K562 (cell line): ENCODE measurements around the gene PPP4R1. TPM values are rescaled to one million over a fixed set of nuclear protein-coding genes. Genes with fewer than 3 reads are reported as not detected.
A peak's percentile ranks its signal among the peaks of the same experiment; 100 is the strongest.

Experiments
- ATAC-seq: fragments of 200-7000 bp; cut with Tn5 transposase; 3 replicates; pipeline ENCODE4 v1.9.1; 2020; ENCODE audit warnings: moderate library complexity
- BruUV-seq: library from RNA; stranded (reverse); fragments of 400-500 nt; replicated peaks from 2 replicates; lab custom pipeline; 2021; lab: Mats Ljungman, UMichigan
- CTCF ChIA-PET: fragments of 300-600 bp; formaldehyde crosslinking; extraction: SDS; loops from one replicate; lab custom pipeline; 2021; ENCODE audit warnings: low intra/inter-chr PET ratio; lab: Yijun Ruan, JAX
- POLR2A ChIA-PET: fragments of 300-600, 350-650 bp; sonication (Branson Sonifier 250); formaldehyde crosslinking; extraction: SDS; loops from one replicate; lab custom pipeline; 2021; ENCODE audit warnings: antibody characterized with exemption, inconsistent platforms; lab: Yijun Ruan, JAX
- DNase-seq, 4 experiments: peaks; one replicate each; pipeline versions ENCODE4 v3.0.0 to v3.0.0-alpha.2; 2011 to 2018; ENCODE audit warnings: low spot score in 3 of 4, mixed read lengths in 3 of 4; ENCODE audit errors: extremely low read depth in 1 of 4
- FAIRE-seq: peaks from 2 replicates; lab custom pipeline; 2011; peaks lifted over from hg19 to GRCh38; lab: Jason Lieb, UNC
- H2AFZ ChIP-seq: 2 replicates; pipeline ENCODE4 v1.6.0; 2011; ENCODE audit warnings: low read depth, low read length, control low read depth, inconsistent platforms
- H3K27ac ChIP-seq: fragments of 200-600 bp; 3 replicates; pipeline ENCODE4 v1.8.0; 2011; ENCODE audit warnings: low read depth, mild to moderate bottlenecking, control low read depth, inconsistent platforms, low read length, moderate library complexity, mixed read lengths; ENCODE audit errors: extremely low read depth
- H3K27me3 ChIP-seq, 2 experiments: fragments of 300-600 bp in 1 of 2; 2 replicates in 1 of 2; 3 replicates in 1 of 2; pipeline versions ENCODE4 v1.6.0 to v1.8.0; 2011; ENCODE audit warnings: inconsistent platforms in 2 of 2, low read length in 2 of 2, mild to moderate bottlenecking in 1 of 2, mixed read lengths in 1 of 2, moderate library complexity in 1 of 2; ENCODE audit not compliant: control insufficient read depth in 2 of 2, insufficient read depth in 2 of 2
- H3K36me3 ChIP-seq: fragments of 300-600 bp; 3 replicates; pipeline ENCODE4 v1.8.0; 2011; ENCODE audit warnings: mild to moderate bottlenecking, low read length, inconsistent platforms; ENCODE audit not compliant: control insufficient read depth, insufficient read depth
- H3K4me1 ChIP-seq, 2 experiments: fragments of 200-600 bp in 1 of 2; replicated peaks in 1 of 2; 2 replicates in 1 of 2; 3 replicates in 1 of 2; pipeline versions ENCODE4 v1.5.1 to v1.8.0; 2011; ENCODE audit warnings: inconsistent platforms in 2 of 2, low read length in 2 of 2, mild to moderate bottlenecking in 1 of 2, mixed read lengths in 1 of 2, moderate library complexity in 1 of 2; ENCODE audit not compliant: control insufficient read depth in 2 of 2, insufficient read depth in 2 of 2
- H3K4me2 ChIP-seq: 2 replicates; pipeline ENCODE4 v1.6.1; 2011; ENCODE audit warnings: low read length, control low read depth, inconsistent platforms, mixed read lengths; ENCODE audit not compliant: insufficient read depth
- H3K4me3 ChIP-seq: fragments of 200-600 bp; sonication (generic), shearing (Covaris generic); 2 replicates; pipeline ENCODE4 v1.5.1; 2016; ENCODE audit warnings: control low read depth, inconsistent platforms
- H3K79me2 ChIP-seq: fragments of 200-600 bp; 3 replicates; pipeline ENCODE4 v1.8.0; 2011; ENCODE audit warnings: low read length, inconsistent platforms; ENCODE audit not compliant: control insufficient read depth, insufficient read depth
- H3K9ac ChIP-seq, 2 experiments: 2 replicates each; pipeline versions ENCODE4 v1.6.0 to v1.6.1; 2011; ENCODE audit warnings: low read depth in 2 of 2, low read length in 2 of 2, control low read depth in 1 of 2, inconsistent platforms in 1 of 2, mild to moderate bottlenecking in 1 of 2, mixed read lengths in 1 of 2; ENCODE audit not compliant: insufficient read depth in 1 of 2
- H3K9me1 ChIP-seq: one replicate; pipeline ENCODE4 v1.6.0; 2011; ENCODE audit warnings: inconsistent platforms, mild to moderate bottlenecking, low read length, moderate library complexity; ENCODE audit not compliant: control insufficient read depth, insufficient read depth
- H3K9me3 ChIP-seq: replicated peaks from 2 replicates; pipeline ENCODE4 v1.5.1; 2011; ENCODE audit warnings: low read depth, low read length, inconsistent platforms; ENCODE audit not compliant: control insufficient read depth, insufficient read depth
- H4K20me1 ChIP-seq: replicated peaks from 2 replicates; pipeline ENCODE4 v1.6.1; 2011; ENCODE audit warnings: low read length, inconsistent platforms, mixed read lengths; ENCODE audit not compliant: control insufficient read depth, insufficient read depth
- ATF3 ChIP-seq, 2 experiments: fragments of 450-650 bp in 1 of 2; sonication (generic) in 1 of 2; formaldehyde crosslinking in 1 of 2; IDR thresholded peaks in 1 of 2; conservative IDR thresholded peaks in 1 of 2; 2 replicates each; pipeline versions ENCODE4 v1.6.1 to v1.8.1; 2016 to 2023; ENCODE audit warnings: mild to moderate bottlenecking in 2 of 2, moderate library complexity in 2 of 2, inconsistent platforms in 1 of 2, missing genetic modification reagents in 1 of 2
- EWSR1 ChIP-seq: fragments of 450-650 bp; IDR thresholded peaks from 2 replicates; pipeline ENCODE4 v1.6.1; 2018; ENCODE audit warnings: borderline replicate concordance, mild to moderate bottlenecking, low read depth, moderate library complexity; ENCODE audit not compliant: partially characterized antibody
- FOXA3 ChIP-seq, 2 experiments: fragments of 450-650 bp in 1 of 2; sonication (generic) in 1 of 2; formaldehyde crosslinking; IDR thresholded peaks in 1 of 2; conservative IDR thresholded peaks in 1 of 2; 2 replicates each; pipeline versions ENCODE4 v1.4.0 to v1.8.0; 2020 to 2022; ENCODE audit warnings: mild to moderate bottlenecking in 2 of 2, missing genetic modification reagents in 1 of 2
- FOXK2 ChIP-seq, 2 experiments: fragments of 450-650 bp; IDR thresholded peaks in 1 of 2; conservative IDR thresholded peaks in 1 of 2; 2 replicates each; pipeline ENCODE4 v1.6.1; 2016; ENCODE audit warnings: low read depth in 2 of 2, mild to moderate bottlenecking in 1 of 2
- GATA2 ChIP-seq: sonication (generic); formaldehyde crosslinking; IDR thresholded peaks from 2 replicates; pipeline ENCODE4 v1.4.0; 2020; ENCODE audit warnings: mild to moderate bottlenecking, missing genetic modification reagents
- MXI1 ChIP-seq: IDR thresholded peaks from 2 replicates; pipeline ENCODE4 v1.6.1; 2011; ENCODE audit warnings: low read depth, mild to moderate bottlenecking, improper control_type of control experiment, low read length
- MYC ChIP-seq, 2 experiments: fragments of 250-450 bp in 1 of 2; sonication (Bioruptor Pico) in 1 of 2; IDR thresholded peaks; 2 replicates each; pipeline versions ENCODE4 v1.5.1 to v1.6.1; 2012 to 2021; ENCODE audit warnings: low read depth in 2 of 2, borderline replicate concordance in 1 of 2, improper control_type of control experiment in 1 of 2, low read length in 1 of 2, mild to moderate bottlenecking in 1 of 2, moderate library complexity in 1 of 2
- PML ChIP-seq: IDR thresholded peaks from 2 replicates; pipeline ENCODE4 v1.6.1; 2012; ENCODE audit warnings: low read length, inconsistent platforms
- PURB ChIP-seq: sonication (generic); formaldehyde crosslinking; IDR thresholded peaks from 2 replicates; pipeline ENCODE4 v1.9.0; 2021; ENCODE audit warnings: low read depth, mild to moderate bottlenecking, missing genetic modification reagents
- RBFOX2 ChIP-seq: fragments of 200-400 bp; formaldehyde crosslinking; IDR thresholded peaks from 2 replicates; pipeline ENCODE4 v1.6.1; 2017; ENCODE audit warnings: low read depth, mild to moderate bottlenecking, low read length, moderate library complexity
- ZFX ChIP-seq: sonication (generic); formaldehyde crosslinking; IDR thresholded peaks from 2 replicates; pipeline ENCODE4 v1.8.0; 2022; ENCODE audit warnings: mild to moderate bottlenecking, missing genetic modification reagents, moderate library complexity
- ZNF316 ChIP-seq: fragments of 450-650 bp; IDR thresholded peaks from 2 replicates; pipeline ENCODE4 v1.6.1; 2016
- ZNF384 ChIP-seq: IDR thresholded peaks from 2 replicates; pipeline ENCODE4 v1.6.1; 2012; ENCODE audit warnings: low read depth, low read length, improper control_type of control experiment
- WGBS: fragments of 100-300 bp; shearing (Covaris generic); methylation state at CpG from one replicate; pipeline ENCODE4 v1.1.6; 2016; ENCODE audit warnings: low coverage, mixed read lengths; ENCODE audit not compliant: insufficient coverage; ENCODE audit errors: missing lambda C conversion rate; 5-methylcytosine and 5-hydroxymethylcytosine counted together
- in situ Hi-C: fragments of 300-500 bp; cut with MboI; formaldehyde crosslinking; loops from 4 replicates; pipeline ENCODE4 v1.15.0; 2018; ENCODE audit warnings: inconsistent platforms, mixed read lengths
- intact Hi-C: fragments of 100-400 bp; cut with micrococcal nuclease; formaldehyde crosslinking; loops from 2 replicates; pipeline ENCODE4 v1.14.2; 2022
- polyA plus RNA-seq, 8 experiments: library from polyadenylated mRNA; depleted of rRNA in 4 of 8; stranded (reverse) in 5 of 8; unstranded in 3 of 8; fragments of >200 nt; fragmentation: Nextera tagmentation in 2 of 8; fragmentation: Illumina TruSeq in 1 of 8; extraction: Ambion mirVana in 2 of 8; extraction: Trizol in 1 of 8; gene quantifications; 2 replicates each; pipeline versions ENCODE4 v1.2.1 to v1.2.3, GENCODE V29; 2011 to 2014; ENCODE audit warnings: inconsistent platforms in 1 of 8, missing spikeins in 1 of 8
- total RNA-seq, 7 experiments: library from RNA; depleted of rRNA in 6 of 7; stranded (reverse); fragments of >200 nt in 6 of 7; fragmentation: Illumina TruSeq in 2 of 7; extraction: Trizol in 2 of 7; gene quantifications; 2 replicates each; pipeline versions ENCODE4 v1.2.1 to v1.2.3, GENCODE V29; 2011 to 2021; ENCODE audit warnings: low replicate concordance in 1 of 7

Gene PPP4R1
- total and polyA plus RNA-seq, 9 of the 15 experiments (the other 6 are each of a cell fraction or from before 2014, with no cell fraction given): 23.5 to 136 (median 84.5) TPM

DNA sequence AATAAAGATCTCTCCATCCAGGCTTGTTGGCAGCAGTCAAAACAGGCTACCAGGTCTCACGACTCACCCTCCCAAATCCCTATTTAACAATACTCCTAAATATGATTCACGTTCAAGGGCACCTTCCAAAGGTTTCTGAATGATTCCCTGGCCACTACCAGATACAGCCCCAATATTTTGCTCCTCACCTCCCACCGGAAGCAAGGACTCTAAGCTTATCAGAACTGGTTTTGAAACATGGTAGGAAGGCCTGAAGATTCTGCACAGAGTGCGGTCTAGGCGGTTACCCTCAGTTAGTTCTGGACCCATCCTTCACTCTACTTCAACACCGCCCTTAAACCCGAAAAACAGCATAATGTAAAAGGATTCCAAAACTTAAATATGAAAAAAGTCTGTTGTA, 5.2 kb downstream of the PPP4R1 start (continued):
- TF ChIP-seq MXI1 (0 out of 2 replicates have a peak, but pooled peaks have one; percentile 23), GATA2 (CRISPR knock-in tag) (no peak)

GRCh38 chr18:9608728-9609127, 5.6 kb downstream of the PPP4R1 start:
- Histone ChIP-seq H2AFZ (peak overlapping the region; percentile 27), H3K27me3 (no peaks in the 10 kb centered on the region), H3K9me3 (no peaks in the 10 kb centered on the region)
- no TSS peak for BruUV-seq
- ChIA-PET CTCF (no interaction called here), POLR2A (interaction anchor here (0.6 to 3.1 kb wide), 13 partner anchors 8 to 646 kb away, joined by 3 to 41 read pairs (median 4); no protein-coding TSS in a partner anchor)
- intact Hi-C loops: loop anchor here (2.0 kb wide), 1 partner anchor 34 kb away; no protein-coding TSS in a partner anchor
- WGBS: 0% methylated on average over 1 of the region's 1 CpG
- TF ChIP-seq FOXK2 (conservative IDR thresholded peaks at IDR 0.05 in 1 of 2, IDR thresholded peaks at IDR 0.05 in 1 of 2; ENCODE audit: low read depth in 2 of 2) (peak in 1 of 2 experiments; percentile 40; a peak in 1 of 4 replicates), EWSR1 (no peak), PURB (no peak), ZNF316 (no peak), MYC (IDR thresholded peaks at IDR 0.05; ENCODE audit: low read depth, low read length) (no peak), MYC (CRISPR knock-in tag; IDR thresholded peaks at IDR 0.05; ENCODE audit: borderline replicate concordance, low read depth) (no peak), ZFX (peak; percentile 42), PML (no peak), FOXA3 (CRISPR knock-in tag; conservative IDR thresholded peaks at IDR 0.05 in 1 of 2, IDR thresholded peaks at IDR 0.05 in 1 of 2) (peak in 1 of 2 experiments; percentile 27; a peak in 1 of 4 replicates), RBFOX2 (peak; percentile 50), ATF3 (IDR thresholded peaks at IDR 0.05) (peak; percentile 60), ATF3 (CRISPR knock-in tag; conservative IDR thresholded peaks at IDR 0.05) (no peak), ZNF384 (peak; percentile 53; the same call in 1 of the 2 replicates)
- TF ChIP-seq, all 486 proteins: peak for 6
- Histone ChIP-seq H3K4me1 (peaks cover 3 to 41% of the 10 kb centered on the region in 2 experiments), H3K4me2 (peak overlapping the region; percentile 72), H3K79me2 (peaks cover 99% of the 10 kb centered on the region), H3K9me1 (no peaks in the 10 kb centered on the region), H3K4me3 (peak overlapping the region; percentile 4; the same call in 1 of the 2 replicates), H3K9ac (peak overlapping the region in 1 of 2 experiments; percentile 57; a peak in 2 of 4 replicates), H3K27ac (peak overlapping the region; percentile 74), H4K20me1 (no peaks in the 10 kb centered on the region), H3K36me3 (peaks cover 41% of the 10 kb centered on the region)
- in situ Hi-C loops: no loop called here
- ATAC-seq (peak; percentile 39), DNase-seq (peak in 1 of 4 experiments; percentile 55), FAIRE-seq (no peak)
